Smooth muscle cell (in vitro differentiated cells): Measurements from ENCODE around the gene ARHGAP26. TPM values are rescaled to one million over a fixed set of nuclear protein-coding genes. Genes with fewer than 3 reads are reported as not detected.

Experiments
- DNase-seq: peaks from one replicate; lab custom pipeline; 2025; ENCODE audit not compliant: unreplicated experiment; lab: John Stamatoyannopoulos, UW
- H2AFZ ChIP-seq: fragments of 200-600 bp; sonication (generic); 2 replicates; pipeline ENCODE4 v1.6.0; 2016; ENCODE audit warnings: antibody characterized with exemption, low read depth, mild to moderate bottlenecking
- H3F3A ChIP-seq: fragments of 200-600 bp; sonication (generic); 2 replicates; pipeline ENCODE4 v1.6.0; 2017; ENCODE audit warnings: antibody characterized with exemption, low read depth
- H3K27ac ChIP-seq: fragments of 200-600 bp; sonication (generic); 2 replicates; pipeline ENCODE4 v1.5.1; 2016; ENCODE audit warnings: low read depth, mild to moderate bottlenecking
- H3K27me3 ChIP-seq: fragments of 200-600 bp; sonication (generic); 2 replicates; pipeline ENCODE4 v1.6.1; 2016; ENCODE audit warnings: low read depth, mild to moderate bottlenecking
- H3K36me3 ChIP-seq: fragments of 200-600 bp; sonication (generic); 2 replicates; pipeline ENCODE4 v1.5.1; 2016; ENCODE audit warnings: low read depth
- H3K4me1 ChIP-seq: fragments of 200-600 bp; sonication (generic); 2 replicates; pipeline ENCODE4 v1.5.1; 2016; ENCODE audit warnings: low read depth
- H3K4me2 ChIP-seq: fragments of 200-600 bp; sonication (generic); 2 replicates; pipeline ENCODE4 v1.6.0; 2016; ENCODE audit warnings: mild to moderate bottlenecking
- H3K4me3 ChIP-seq: fragments of 200-600 bp; sonication (generic); 2 replicates; pipeline ENCODE4 v1.5.1; 2016; ENCODE audit warnings: mild to moderate bottlenecking
- H3K79me2 ChIP-seq: fragments of 200-600 bp; sonication (generic); 2 replicates; pipeline ENCODE4 v1.6.0; 2016; ENCODE audit warnings: low read depth, mild to moderate bottlenecking
- H3K9ac ChIP-seq: fragments of 200-600 bp; sonication (generic); 2 replicates; pipeline ENCODE4 v1.6.0; 2016; ENCODE audit warnings: low read depth
- H3K9me3 ChIP-seq: fragments of 200-600 bp; sonication (generic); replicated peaks from 2 replicates; pipeline ENCODE4 v1.5.1; 2016; ENCODE audit warnings: low read depth
- H4K20me1 ChIP-seq: fragments of 200-600 bp; sonication (generic); 2 replicates; pipeline ENCODE4 v1.6.0; 2016; ENCODE audit warnings: low read depth
- WGBS: methylation state at CpG from one replicate; pipeline ENCODE4 v1.1.7; 2016; ENCODE audit warnings: low lambda C conversion rate; 5-methylcytosine and 5-hydroxymethylcytosine counted together
- polyA plus RNA-seq: library from polyadenylated mRNA; unstranded; fragments of >200 nt; fragmentation: Nextera tagmentation; extraction: Ambion mirVana; gene quantifications from 2 replicates; pipeline ENCODE4 v1.2.1, GENCODE V29; 2016
- total RNA-seq: library from RNA; depleted of rRNA; stranded (reverse); fragments of >200 nt; gene quantifications from 2 replicates; pipeline ENCODE4 v1.2.3, GENCODE V29; 2014
- TF ChIP-seq, protein P1 (sequence below): fragments of 200-600 bp; sonication (generic); IDR thresholded peaks from 2 replicates; pipeline ENCODE4 v1.5.1; 2017; ENCODE audit warnings: borderline replicate concordance, mild to moderate bottlenecking, antibody characterized with exemption; ENCODE audit not compliant: insufficient read depth, poor library complexity, severe bottlenecking

Gene ARHGAP26
- total and polyA plus RNA-seq, 2 experiments from 2014 or later: 2.2 to 5.1 TPM

DNA sequence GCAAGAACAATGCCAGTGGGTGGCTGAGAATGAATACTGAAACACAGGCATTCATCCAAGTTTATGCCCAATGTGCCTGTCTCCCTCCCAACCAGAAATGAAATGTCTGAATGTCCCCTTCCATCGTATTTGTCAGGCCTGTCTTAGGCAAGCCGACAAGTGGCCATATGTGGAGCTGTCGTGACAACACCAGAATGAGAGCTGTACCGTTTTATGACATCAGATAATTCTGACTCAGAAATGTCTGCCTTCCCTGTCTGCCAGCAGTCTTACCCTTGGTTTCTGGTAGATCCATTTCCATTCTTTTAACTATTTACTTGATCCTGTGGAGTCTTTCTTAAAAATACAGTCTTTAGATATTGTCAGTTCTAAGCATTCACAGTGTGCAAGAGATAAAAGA is 421.5 kb downstream of the ARHGAP26 start:
- H3F3A ChIP-seq: peaks cover 11% of the 10 kb centered on the region

DNA sequence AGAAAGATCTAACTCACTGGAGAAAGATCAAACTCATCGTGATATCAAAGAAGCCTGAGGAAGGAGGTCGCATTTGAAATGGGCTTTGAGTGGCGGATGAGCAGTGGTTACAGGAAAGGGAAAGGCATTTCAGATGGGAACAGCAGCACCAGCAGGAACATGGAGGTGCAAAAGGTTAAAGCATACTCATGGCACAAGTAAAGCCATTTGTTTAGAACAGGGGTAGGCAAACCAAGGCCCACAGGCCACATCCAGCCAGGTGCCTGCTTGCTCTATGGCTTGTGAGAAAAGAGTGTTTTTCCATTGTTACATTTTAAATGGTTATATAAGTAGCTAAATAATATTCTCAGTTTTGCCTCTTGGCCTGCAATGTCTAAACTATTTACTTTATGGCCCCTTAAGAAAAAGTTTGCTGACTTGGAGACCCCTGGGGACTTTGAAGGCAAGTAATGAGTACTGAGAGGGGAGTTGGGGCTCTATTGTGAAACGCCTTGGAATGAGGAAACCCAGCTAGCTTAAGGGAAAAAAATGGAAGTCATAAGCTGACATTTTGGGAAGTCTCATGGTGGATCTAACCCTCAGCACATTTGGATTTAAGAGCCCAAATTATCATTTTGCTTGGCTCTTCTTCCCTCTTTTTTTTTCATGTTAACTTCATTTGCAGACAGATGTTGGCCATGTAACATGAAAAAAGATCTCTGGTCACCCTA is 422.2 kb downstream of the ARHGAP26 start:
- no peaks in the 10 kb centered on the region for H3K27me3 ChIP-seq
- peaks cover 11% of the 10 kb centered on the region for H3F3A ChIP-seq
- peak overlapping the region; percentile 78 for H2AFZ ChIP-seq
- peak overlapping the region; percentile 80 for H3K9ac ChIP-seq
- TF ChIP-seq, protein P1, sequence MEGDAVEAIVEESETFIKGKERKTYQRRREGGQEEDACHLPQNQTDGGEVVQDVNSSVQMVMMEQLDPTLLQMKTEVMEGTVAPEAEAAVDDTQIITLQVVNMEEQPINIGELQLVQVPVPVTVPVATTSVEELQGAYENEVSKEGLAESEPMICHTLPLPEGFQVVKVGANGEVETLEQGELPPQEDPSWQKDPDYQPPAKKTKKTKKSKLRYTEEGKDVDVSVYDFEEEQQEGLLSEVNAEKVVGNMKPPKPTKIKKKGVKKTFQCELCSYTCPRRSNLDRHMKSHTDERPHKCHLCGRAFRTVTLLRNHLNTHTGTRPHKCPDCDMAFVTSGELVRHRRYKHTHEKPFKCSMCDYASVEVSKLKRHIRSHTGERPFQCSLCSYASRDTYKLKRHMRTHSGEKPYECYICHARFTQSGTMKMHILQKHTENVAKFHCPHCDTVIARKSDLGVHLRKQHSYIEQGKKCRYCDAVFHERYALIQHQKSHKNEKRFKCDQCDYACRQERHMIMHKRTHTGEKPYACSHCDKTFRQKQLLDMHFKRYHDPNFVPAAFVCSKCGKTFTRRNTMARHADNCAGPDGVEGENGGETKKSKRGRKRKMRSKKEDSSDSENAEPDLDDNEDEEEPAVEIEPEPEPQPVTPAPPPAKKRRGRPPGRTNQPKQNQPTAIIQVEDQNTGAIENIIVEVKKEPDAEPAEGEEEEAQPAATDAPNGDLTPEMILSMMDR: no peak
- no peak overlapping the region for H3K4me3 ChIP-seq
- H4K20me1 ChIP-seq: no peaks in the 10 kb centered on the region
- H3K4me1 ChIP-seq: peaks cover 9% of the 10 kb centered on the region
- no peaks in the 10 kb centered on the region for H3K36me3 ChIP-seq
- H3K9me3 ChIP-seq: no peaks in the 10 kb centered on the region
- H3K79me2 ChIP-seq: no peaks in the 10 kb centered on the region
- WGBS: 67% methylated on average over 4 of the region's 4 CpGs
- no peak for DNase-seq
- peak overlapping the region; percentile 97 for H3K27ac ChIP-seq
- peak overlapping the region; percentile 50 for H3K4me2 ChIP-seq

More for the DNA sequence above, 421.5 kb downstream of the ARHGAP26 start:
- WGBS: 23% methylated on average over 4 of the region's 4 CpGs
- peak overlapping the region; percentile 50 for H3K4me2 ChIP-seq
- H3K36me3 ChIP-seq: no peaks in the 10 kb centered on the region
- H3K4me3 ChIP-seq: no peak overlapping the region
- DNase-seq: no peak
- no peaks in the 10 kb centered on the region for H3K27me3 ChIP-seq
- peaks cover 9% of the 10 kb centered on the region for H3K4me1 ChIP-seq
- no peaks in the 10 kb centered on the region for H4K20me1 ChIP-seq
- no peaks in the 10 kb centered on the region for H3K79me2 ChIP-seq
- peak overlapping the region; percentile 78 for H2AFZ ChIP-seq
- no peaks in the 10 kb centered on the region for H3K9me3 ChIP-seq
- peak overlapping the region; percentile 80 for H3K9ac ChIP-seq
- H3K27ac ChIP-seq: peak overlapping the region; percentile 97
- TF ChIP-seq, protein P1: no peak

DNA sequence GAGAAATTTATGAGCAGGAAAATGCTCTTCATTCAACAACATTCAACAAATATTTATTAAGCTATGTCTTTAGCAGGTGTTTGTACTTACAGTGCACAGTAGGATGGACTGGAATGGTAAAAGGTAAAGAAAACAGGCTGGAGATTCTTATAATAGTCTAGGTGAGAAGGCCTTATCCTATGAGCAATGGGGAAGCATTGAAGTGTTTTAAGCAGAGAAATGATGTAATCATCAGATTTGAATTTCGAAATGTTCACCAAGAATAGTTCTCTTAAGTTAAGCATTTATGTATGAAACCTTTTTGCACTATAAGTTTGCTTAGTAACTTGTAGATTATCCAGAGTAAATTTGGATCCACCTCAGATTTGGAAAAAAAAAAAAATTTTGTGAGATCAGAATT is 424.0 kb downstream of the ARHGAP26 start:
- no peak overlapping the region for H3K4me3 ChIP-seq
- peaks cover 11% of the 10 kb centered on the region for H3F3A ChIP-seq
- TF ChIP-seq, protein P1: no peak
- no peaks in the 10 kb centered on the region for H3K9me3 ChIP-seq
- DNase-seq: no peak
- H3K27me3 ChIP-seq: no peaks in the 10 kb centered on the region
- 75% methylated on average over 1 of the region's 1 CpG for WGBS
- peaks cover 9% of the 10 kb centered on the region for H3K4me1 ChIP-seq
- no peaks in the 10 kb centered on the region for H4K20me1 ChIP-seq
- H3K9ac ChIP-seq: no peak overlapping the region
- no peak overlapping the region for H3K4me2 ChIP-seq
- no peak overlapping the region for H3K27ac ChIP-seq
- no peaks in the 10 kb centered on the region for H3K79me2 ChIP-seq
- H2AFZ ChIP-seq: no peak overlapping the region
- no peaks in the 10 kb centered on the region for H3K36me3 ChIP-seq

DNA sequence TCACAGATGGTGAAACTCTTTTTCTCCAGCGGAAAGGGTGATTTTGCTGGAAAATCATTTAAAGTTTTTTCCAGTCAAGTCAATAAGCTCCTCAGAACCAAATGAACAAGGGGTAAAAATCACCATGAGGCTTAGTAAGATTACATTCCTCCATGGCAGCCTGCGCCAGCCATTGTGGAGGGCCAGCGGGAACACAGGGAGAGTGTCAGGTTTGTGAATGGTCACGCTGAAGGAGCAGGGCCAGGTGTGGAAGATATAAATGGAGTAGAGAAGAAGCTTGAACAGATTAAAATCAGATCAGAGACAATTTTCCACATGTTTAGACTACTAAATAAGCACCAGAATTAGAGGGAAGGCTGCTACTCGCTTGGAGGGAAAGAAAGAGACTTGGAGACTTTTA is 424.5 kb downstream of the ARHGAP26 start:
- Histone ChIP-seq H3K79me2 (no peaks in the 10 kb centered on the region), H4K20me1 (no peaks in the 10 kb centered on the region), H3K36me3 (no peaks in the 10 kb centered on the region), H3K27me3 (no peaks in the 10 kb centered on the region), H3K27ac (no peak overlapping the region), H3F3A (peaks cover 10% of the 10 kb centered on the region), H3K4me3 (no peak overlapping the region), H3K4me1 (peaks cover 9% of the 10 kb centered on the region), H3K4me2 (no peak overlapping the region), H2AFZ (no peak overlapping the region), H3K9ac (no peak overlapping the region), H3K9me3 (no peaks in the 10 kb centered on the region)
- WGBS: 93% methylated on average over 5 of the region's 5 CpGs
- DNase-seq: no peak
- TF ChIP-seq, protein P1: no peak
